Measurements from ENCODE around the gene PNRC1. TPM values are rescaled to one million over a fixed set of nuclear protein-coding genes. Genes with fewer than 3 reads are reported as not detected.
"Not testable (repeated sequence)": the region's sequence is repeated elsewhere in the genome, so short reads cannot be mapped to it uniquely, and the experiment has no call there.

PNRC1 gene
- 9.8 and 14.8 TPM in 2 replicates for total RNA-seq (2014; rRNA removed; shearing (Covaris generic))

GRCh38 chr6:89080281-89081128 is at the start of gene PNRC1:
Gene PNRC1, plus strand, starts transcription at chr6:89080751. Its CDS starts 144 bp downstream, at chr6:89080895.
- peak; percentile 99 for DNase-seq (ENCODE audit: low read depth)

- no peak for DNase-seq (ENCODE audit: low read depth)
Measured at GRCh38 chr6:89032599-89032998, 48.0 kb upstream of the PNRC1 start.

GRCh38 chr6:89033461-89033860 is 47.1 kb upstream of the PNRC1 start:
- no peak for DNase-seq (ENCODE audit: low read depth)

GRCh38 chr6:89034116-89034515 is 46.4 kb upstream of the PNRC1 start:
- DNase-seq (ENCODE audit: low read depth): not testable (repeated sequence)

GRCh38 chr6:89034586-89035251 is 45.8 kb upstream of the PNRC1 start:
- DNase-seq (ENCODE audit: low read depth): peak; percentile 23

GRCh38 chr6:89035252-89036101 is 45.1 kb upstream of the PNRC1 start:
- peak; percentile 75 for DNase-seq (ENCODE audit: low read depth)

GRCh38 chr6:89037141-89037900 is 43.2 kb upstream of the PNRC1 start:
- DNase-seq (ENCODE audit: low read depth): no peak

- DNase-seq (ENCODE audit: low read depth): not testable (repeated sequence)
Measured at GRCh38 chr6:89037901-89038293, 42.7 kb upstream of the PNRC1 start.

- no peak for DNase-seq (ENCODE audit: low read depth)
Measured at GRCh38 chr6:89042664-89043063, 37.9 kb upstream of the PNRC1 start.

- no peak for DNase-seq (ENCODE audit: low read depth)
Measured at GRCh38 chr6:89044328-89045010, 36.1 kb upstream of the PNRC1 start.

- no peak for DNase-seq (ENCODE audit: low read depth)
Measured at GRCh38 chr6:89045011-89045387, 35.6 kb upstream of the PNRC1 start.

GRCh38 chr6:89045576-89045975 is 35.0 kb upstream of the PNRC1 start:
- no peak for DNase-seq (ENCODE audit: low read depth)

- no peak for DNase-seq (ENCODE audit: low read depth)
Measured at GRCh38 chr6:89047473-89047872, 33.1 kb upstream of the PNRC1 start.

GRCh38 chr6:89048288-89048923 is 32.1 kb upstream of the PNRC1 start:
- peak; percentile 5 for DNase-seq (ENCODE audit: low read depth)

- peak; percentile 22 for DNase-seq (ENCODE audit: low read depth)
Measured at GRCh38 chr6:89048985-89049384, 31.6 kb upstream of the PNRC1 start.

GRCh38 chr6:89050155-89050554 is 30.4 kb upstream of the PNRC1 start:
- DNase-seq (ENCODE audit: low read depth): no peak

- DNase-seq (ENCODE audit: low read depth): no peak
Measured at GRCh38 chr6:89050697-89051096, 29.9 kb upstream of the PNRC1 start.

- DNase-seq (ENCODE audit: low read depth): no peak
Measured at GRCh38 chr6:89051676-89052075, 28.9 kb upstream of the PNRC1 start.

- DNase-seq (ENCODE audit: low read depth): no peak
Measured at GRCh38 chr6:89054208-89054607, 26.3 kb upstream of the PNRC1 start.

- DNase-seq (ENCODE audit: low read depth): no peak
Measured at GRCh38 chr6:89057759-89058158, 22.8 kb upstream of the PNRC1 start.

Measured in Daoy (cell line).